ENCODE data around the gene SELENOI.

DNA sequence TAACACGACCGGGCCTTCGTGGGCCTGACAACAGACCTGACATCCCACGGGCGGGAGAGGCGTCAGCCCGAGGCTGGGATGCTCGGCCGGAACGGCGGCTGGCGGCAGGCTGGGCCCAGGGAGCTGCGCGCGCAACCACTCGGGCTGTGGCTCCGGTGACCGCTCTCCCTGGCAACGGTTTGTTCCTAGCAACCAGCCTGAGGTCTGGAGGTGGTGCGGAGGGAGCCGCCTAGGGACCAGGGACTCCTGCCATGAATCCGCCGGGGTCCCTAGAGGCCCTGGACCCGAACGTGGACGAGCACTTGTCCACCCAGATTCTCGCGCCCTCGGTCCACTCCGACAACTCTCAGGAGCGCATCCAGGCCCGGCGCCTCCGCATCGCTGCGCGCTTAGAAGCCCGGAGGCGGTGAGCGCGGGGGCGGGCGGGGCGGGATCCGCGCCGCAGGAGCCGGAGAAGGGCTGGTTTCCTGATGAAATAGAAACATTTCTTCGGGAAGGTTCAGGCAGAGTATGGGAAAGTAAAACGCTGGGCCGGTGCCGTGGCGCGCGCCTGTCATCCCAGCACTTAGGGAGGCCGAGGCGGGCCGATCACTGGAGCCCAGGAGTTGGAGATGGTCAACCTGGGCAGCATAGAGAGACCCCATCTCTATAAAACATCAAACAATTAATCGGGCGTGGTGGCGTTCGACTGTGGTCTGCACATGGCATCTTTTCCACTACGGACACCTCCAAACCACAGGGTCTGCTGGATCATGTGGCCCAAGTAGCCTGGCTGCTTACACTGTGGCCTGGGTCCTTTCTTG, 56.0 kb downstream of the SELENOI start, which contains the start of gene DRC1:
- TF ChIP-seq, protein P1, sequence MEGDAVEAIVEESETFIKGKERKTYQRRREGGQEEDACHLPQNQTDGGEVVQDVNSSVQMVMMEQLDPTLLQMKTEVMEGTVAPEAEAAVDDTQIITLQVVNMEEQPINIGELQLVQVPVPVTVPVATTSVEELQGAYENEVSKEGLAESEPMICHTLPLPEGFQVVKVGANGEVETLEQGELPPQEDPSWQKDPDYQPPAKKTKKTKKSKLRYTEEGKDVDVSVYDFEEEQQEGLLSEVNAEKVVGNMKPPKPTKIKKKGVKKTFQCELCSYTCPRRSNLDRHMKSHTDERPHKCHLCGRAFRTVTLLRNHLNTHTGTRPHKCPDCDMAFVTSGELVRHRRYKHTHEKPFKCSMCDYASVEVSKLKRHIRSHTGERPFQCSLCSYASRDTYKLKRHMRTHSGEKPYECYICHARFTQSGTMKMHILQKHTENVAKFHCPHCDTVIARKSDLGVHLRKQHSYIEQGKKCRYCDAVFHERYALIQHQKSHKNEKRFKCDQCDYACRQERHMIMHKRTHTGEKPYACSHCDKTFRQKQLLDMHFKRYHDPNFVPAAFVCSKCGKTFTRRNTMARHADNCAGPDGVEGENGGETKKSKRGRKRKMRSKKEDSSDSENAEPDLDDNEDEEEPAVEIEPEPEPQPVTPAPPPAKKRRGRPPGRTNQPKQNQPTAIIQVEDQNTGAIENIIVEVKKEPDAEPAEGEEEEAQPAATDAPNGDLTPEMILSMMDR (IDR thresholded peaks at IDR 0.05), result no peak
- TF ChIP-seq EP300 (IDR thresholded peaks at IDR 0.05), result no peak
